Keratinocyte (primary cell): Measurements from ENCODE around the gene AGL. TPM values are rescaled to one million over a fixed set of nuclear protein-coding genes. Genes with fewer than 3 reads are reported as not detected.

Experiments
- DNase-seq: peaks from one replicate; pipeline ENCODE4 v3.0.0-alpha.2; 2011; ENCODE audit warnings: low read depth, missing footprints, low spot score
- FAIRE-seq: peaks from 2 replicates; lab custom pipeline; 2011; peaks lifted over from hg19 to GRCh38; lab: Jason Lieb, UNC
- H2AFZ ChIP-seq: 2 replicates; pipeline ENCODE4 v1.6.0; 2012; ENCODE audit warnings: low read length, control low read depth, inconsistent platforms; ENCODE audit not compliant: control insufficient read depth
- H3K27ac ChIP-seq: 2 replicates; pipeline ENCODE4 v1.5.1; 2011; ENCODE audit warnings: low read length; ENCODE audit not compliant: control insufficient read depth, insufficient read depth
- H3K27me3 ChIP-seq: 3 replicates; pipeline ENCODE4 v1.6.0; 2011; ENCODE audit warnings: low read length; ENCODE audit not compliant: control insufficient read depth, insufficient read depth; ENCODE audit errors: extremely low read depth
- H3K36me3 ChIP-seq, 2 experiments: 2 replicates in 1 of 2; 3 replicates in 1 of 2; pipeline ENCODE4 v1.5.1; 2011; ENCODE audit warnings: low read length in 2 of 2, mild to moderate bottlenecking in 1 of 2; ENCODE audit not compliant: control insufficient read depth in 2 of 2, insufficient read depth in 2 of 2; ENCODE audit errors: extremely low read depth in 1 of 2
- H3K4me1 ChIP-seq: 3 replicates; pipeline ENCODE4 v1.5.1; 2011; ENCODE audit warnings: low read length; ENCODE audit not compliant: control insufficient read depth, insufficient read depth; ENCODE audit errors: extremely low read depth
- H3K4me2 ChIP-seq: 3 replicates; pipeline ENCODE4 v1.6.0; 2011; ENCODE audit warnings: low read depth, low read length; ENCODE audit not compliant: control insufficient read depth, insufficient read depth; ENCODE audit errors: extremely low read depth
- H3K4me3 ChIP-seq, 3 experiments: fragments of 200-600 bp in 1 of 3; sonication (generic) in 1 of 3; 2 replicates in 2 of 3; 3 replicates in 1 of 3; pipeline ENCODE4 v1.5.1; 2011 to 2016; ENCODE audit warnings: low read length in 3 of 3, mild to moderate bottlenecking in 3 of 3, control low read depth in 2 of 3, inconsistent platforms in 1 of 3, low read depth in 1 of 3, mixed read lengths in 1 of 3, mixed run types in 1 of 3, moderate library complexity in 1 of 3; ENCODE audit not compliant: control insufficient read depth in 2 of 3, insufficient read depth in 2 of 3; ENCODE audit errors: extremely low read depth in 1 of 3
- H3K79me2 ChIP-seq: 2 replicates; pipeline ENCODE4 v1.6.0; 2012; ENCODE audit warnings: low read length; ENCODE audit not compliant: control insufficient read depth, insufficient read depth
- H3K9ac ChIP-seq: 3 replicates; pipeline ENCODE4 v1.6.0; 2011; ENCODE audit warnings: low read length; ENCODE audit not compliant: control insufficient read depth, insufficient read depth; ENCODE audit errors: extremely low read depth
- H3K9me1 ChIP-seq: 3 replicates; pipeline ENCODE4 v1.6.0; 2011; ENCODE audit warnings: low read length; ENCODE audit not compliant: control insufficient read depth, insufficient read depth; ENCODE audit errors: extremely low read depth
- H3K9me3 ChIP-seq: 2 replicates; pipeline ENCODE4 v1.5.1; 2012; ENCODE audit warnings: low read depth, low read length; ENCODE audit not compliant: control insufficient read depth
- H4K20me1 ChIP-seq: 3 replicates; pipeline ENCODE4 v1.6.0; 2011; ENCODE audit warnings: low read length; ENCODE audit not compliant: control insufficient read depth, insufficient read depth; ENCODE audit errors: extremely low read depth
- CTCF ChIP-seq, 3 experiments: IDR thresholded peaks in 1 of 3; conservative IDR thresholded peaks in 1 of 3; optimal IDR thresholded peaks in 1 of 3; 2 replicates in 2 of 3; 3 replicates in 1 of 3; pipeline versions ENCODE3 to v1.5.1; 2011; ENCODE audit warnings: low read length in 3 of 3, mild to moderate bottlenecking in 3 of 3, moderate library complexity in 2 of 3, control low read depth in 1 of 3, inconsistent platforms in 1 of 3; ENCODE audit not compliant: insufficient read depth in 2 of 3; ENCODE audit errors: extremely low read depth in 1 of 3
- EZH2 ChIP-seq: IDR thresholded peaks from one replicate; pipeline ENCODE4 v1.6.1; 2012; ENCODE audit warnings: inconsistent platforms, mild to moderate bottlenecking, low read length, moderate library complexity
- dilution Hi-C: fragments of 300-500 bp; cut with MboI; formaldehyde crosslinking; loops from one replicate; pipeline ENCODE4 v1.7.0; 2020; ENCODE audit warnings: low sequenced_read_pairs; ENCODE audit not compliant: extremely low pct_ligation_motif_present
- polyA plus RNA-seq, 5 experiments: library from polyadenylated mRNA; depleted of rRNA in 3 of 5; stranded (reverse) in 3 of 5; stranded (forward) in 1 of 5; unstranded in 1 of 5; fragments of >200 nt; gene quantifications; 1 replicate in 1 of 5; 2 replicates in 3 of 5; 3 replicates in 1 of 5; pipeline versions ENCODE4 v1.2.1 to v1.2.3, GENCODE V29; 2011 to 2012; ENCODE audit warnings: missing spikeins in 2 of 5, low read depth in 1 of 5, low replicate concordance in 1 of 5

AGL gene
- polyA plus RNA-seq, 1 donor (not counting 4 experiments of a cell fraction or from before 2014, with no cell fraction given): 8.2 TPM

DNA sequence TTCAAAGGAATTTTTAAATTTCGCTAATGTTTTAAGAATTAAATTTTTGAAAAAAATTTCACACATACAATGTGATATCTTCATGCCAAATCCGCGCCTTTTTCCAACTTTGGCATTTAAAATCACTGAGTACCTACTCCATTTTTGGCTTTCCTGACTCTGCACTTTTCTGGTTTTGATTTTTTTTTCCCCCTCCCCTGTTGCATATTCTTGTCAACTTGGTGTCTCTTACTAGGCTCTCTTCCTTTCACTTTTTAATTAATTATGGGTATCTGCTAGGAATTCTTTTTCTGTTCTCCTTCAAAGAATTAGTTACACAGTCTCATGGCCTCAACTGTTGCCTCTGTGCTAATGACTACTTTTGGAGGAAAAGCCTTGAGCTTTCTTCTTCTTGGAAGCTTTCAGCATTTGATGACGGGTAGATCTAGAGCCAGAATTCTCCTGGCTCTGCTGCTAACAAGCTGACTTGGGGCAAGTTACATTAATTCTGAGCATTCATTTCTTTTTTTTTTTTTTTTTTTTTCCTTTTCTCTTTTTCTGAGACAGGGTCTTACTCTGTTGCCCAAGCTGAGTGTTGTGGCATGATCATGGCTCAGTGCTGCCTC lies 1.8 kb downstream of the AGL start:
- FAIRE-seq: no peak
- dilution Hi-C loops: no loop called here
- peaks cover 16% of the 10 kb centered on the region for H3K4me1 ChIP-seq

GRCh38 chr1:99852648-99853047 lies 2.5 kb downstream of the AGL start:
- Histone ChIP-seq H3K27ac (no peak overlapping the region), H3K79me2 (no peaks in the 10 kb centered on the region), H3K36me3 (no peaks in the 10 kb centered on the region), H3K9me1 (no peaks in the 10 kb centered on the region), H2AFZ (no peak overlapping the region), H3K9ac (no peak overlapping the region), H3K4me1 (peaks cover 16% of the 10 kb centered on the region), H4K20me1 (no peaks in the 10 kb centered on the region), H3K9me3 (no peaks in the 10 kb centered on the region), H3K4me2 (no peak overlapping the region), H3K27me3 (no peaks in the 10 kb centered on the region), H3K4me3 (no peak overlapping the region)
- dilution Hi-C loops: no loop called here
- FAIRE-seq: no peak
- TF ChIP-seq CTCF (optimal IDR thresholded peaks at IDR 0.05 in 1 of 3, IDR thresholded peaks at IDR 0.05 in 1 of 3, conservative IDR thresholded peaks at IDR 0.05 in 1 of 3; ENCODE audit: extremely low read depth in 1 of 3, insufficient read depth in 2 of 3, low read length in 3 of 3): no peak
- DNase-seq: no peak

More for the DNA sequence above, 1.8 kb downstream of the AGL start:
- Histone ChIP-seq H3K36me3 (no peaks in the 10 kb centered on the region), H3K27ac (no peak overlapping the region), H3K9ac (no peak overlapping the region), H4K20me1 (no peaks in the 10 kb centered on the region), H3K27me3 (no peaks in the 10 kb centered on the region), H3K4me2 (peak overlapping the region; percentile 90), H3K4me3 (no peak overlapping the region), H3K9me3 (no peaks in the 10 kb centered on the region), H3K9me1 (no peaks in the 10 kb centered on the region), H2AFZ (no peak overlapping the region), H3K79me2 (no peaks in the 10 kb centered on the region)
- TF ChIP-seq EZH2: no peak
- TF ChIP-seq CTCF (optimal IDR thresholded peaks at IDR 0.05 in 1 of 3, IDR thresholded peaks at IDR 0.05 in 1 of 3, conservative IDR thresholded peaks at IDR 0.05 in 1 of 3; ENCODE audit: extremely low read depth in 1 of 3, insufficient read depth in 2 of 3, low read length in 3 of 3): no peak
- no peak for DNase-seq
